ENCODE measurements around the gene KIF6. TPM values are rescaled to one million over a fixed set of nuclear protein-coding genes. Genes with fewer than 3 reads are reported as not detected.

KIF6 gene
- total and polyA plus RNA-seq, 2 of the 8 experiments (the other 6 are each of a cell fraction or from before 2014, with no cell fraction given), result 0.53 to 0.65 TPM

- TF ChIP-seq JUN (IDR thresholded peaks at IDR 0.05; ENCODE audit: low read depth, low read length) (no peak), HDAC2 (IDR thresholded peaks at IDR 0.05; ENCODE audit: borderline replicate concordance in 1 of 2, low read depth in 2 of 2, low read length in 2 of 2) (no peak), SAP30 (IDR thresholded peaks at IDR 0.05; ENCODE audit: insufficient read depth, insufficient replicate concordance, low read length) (no peak), CREB1 (IDR thresholded peaks at IDR 0.05) (no peak), SP4 (IDR thresholded peaks at IDR 0.05; ENCODE audit: low read length) (no peak), SIX5 (IDR thresholded peaks at IDR 0.05; ENCODE audit: low read depth, low read length) (no peak)
These were observed 116.4 kb downstream of the KIF6 start (continued) for GRCh38 chr6:39608652-39609345.

All from H1 (cell line).